Lung (tissue), 12 donors: ENCODE results near the gene B4GALT5. TPM values are rescaled to one million over a fixed set of nuclear protein-coding genes. Genes with fewer than 3 reads are reported as not detected.

Experiments used
- ATAC-seq: fragments of 200-7000 bp; cut with Tn5 transposase; one replicate; pipeline ENCODE4 v1.9.1; 2020; ENCODE audit warnings: moderate number of reproducible peaks; ENCODE audit not compliant: insufficient read depth, low FRiP score
- DNase-seq, 3 donors: peaks; one replicate each; pipeline ENCODE4 v3.0.0-alpha.2; 2013 to 2017
- H3K27ac ChIP-seq, 2 donors: one replicate each; pipeline ENCODE4 v1.5.1; 2013; ENCODE audit warnings: mild to moderate bottlenecking in 2 of 2, moderate library complexity in 2 of 2, control low read depth in 1 of 2, inconsistent platforms in 1 of 2, low read depth in 1 of 2, low read length in 1 of 2
- H3K27me3 ChIP-seq, 3 donors: one replicate each; pipeline ENCODE4 v1.5.1; 2013; ENCODE audit warnings: low read length in 2 of 3; ENCODE audit not compliant: control insufficient read depth in 3 of 3, insufficient read depth in 3 of 3
- H3K36me3 ChIP-seq, 4 donors: one replicate each; pipeline ENCODE4 v1.5.1; 2013; ENCODE audit warnings: low read length in 4 of 4, mild to moderate bottlenecking in 1 of 4, moderate library complexity in 1 of 4; ENCODE audit not compliant: control insufficient read depth in 4 of 4, insufficient read depth in 4 of 4
- H3K4me1 ChIP-seq, 5 donors: one replicate each; pipeline ENCODE4 v1.5.1; 2013; ENCODE audit warnings: low read length in 5 of 5, mild to moderate bottlenecking in 2 of 5, moderate library complexity in 1 of 5; ENCODE audit not compliant: control insufficient read depth in 5 of 5, insufficient read depth in 5 of 5
- H3K4me3 ChIP-seq: one replicate; pipeline ENCODE4 v1.5.1; 2013; ENCODE audit warnings: mild to moderate bottlenecking, control low read depth, moderate library complexity
- H3K9ac ChIP-seq, 2 donors: one replicate each; pipeline ENCODE4 v1.5.1; 2013; ENCODE audit warnings: low read length in 2 of 2, control low read depth in 1 of 2; ENCODE audit not compliant: insufficient read depth in 1 of 2
- H3K9me3 ChIP-seq, 4 donors: one replicate each; pipeline ENCODE4 v1.5.1; 2013; ENCODE audit warnings: low read length in 3 of 4, mild to moderate bottlenecking in 1 of 4, moderate library complexity in 1 of 4; ENCODE audit not compliant: control insufficient read depth in 4 of 4, insufficient read depth in 3 of 4
- CTCF ChIP-seq: IDR thresholded peaks from 2 replicates; pipeline ENCODE4 v1.5.1; 2012; ENCODE audit warnings: mild to moderate bottlenecking; ENCODE audit errors: control extremely low read depth, extremely low read depth
- WGBS, 2 donors: extraction: QIAGEN DNeasy Blood & Tissue Kit; methylation state at CpG; one replicate each; pipeline ENCODE4 v1.1.7; 2013; 5-methylcytosine and 5-hydroxymethylcytosine counted together
- polyA plus RNA-seq, 2 donors: library from polyadenylated mRNA; stranded (reverse); fragments of 200-250 nt; gene quantifications; one replicate each; pipeline ENCODE4 v1.2.1, GENCODE V29; 2013
- total RNA-seq, 2 donors: library from RNA; depleted of rRNA in 1 of 2; stranded (reverse); fragments of >200 nt in 1 of 2; gene quantifications; one replicate each; pipeline ENCODE4 v1.2.1, GENCODE V29; 2014 to 2021
- donor health status: control.
- donor health status: control.
- donor health status: Bipolar disorder and iron deficiency.
- donor health status: healthy.
- donor health status: DM: yes; HTN: yes; CAD: no.

The B4GALT5 gene
- total and polyA plus RNA-seq, 4 donors: 13.9 to 56.7 (median 41.9) TPM

GRCh38 chr20:49700411-49701185, 13.1 kb downstream of the B4GALT5 start:
- DNase-seq (no peak), ATAC-seq (no peak)
- H3K9ac ChIP-seq: no peak overlapping the region
- no peak overlapping the region for H3K4me3 ChIP-seq
- no peak for TF ChIP-seq CTCF
- 50 to 59% methylated on average over 7 of the region's 7 CpGs for WGBS, 2 donors
- H3K4me1 ChIP-seq: peaks cover 7 to 15% (median 8%) of the 10 kb centered on the region in 5 donors
- H3K9me3 ChIP-seq: no peaks in the 10 kb centered on the region
- H3K36me3 ChIP-seq: no peaks in the 10 kb centered on the region
- no peaks in the 10 kb centered on the region for H3K27me3 ChIP-seq
- H3K27ac ChIP-seq: no peak overlapping the region

- peaks cover 7 to 15% (median 8%) of the 10 kb centered on the region in 5 donors for H3K4me1 ChIP-seq
Measured at GRCh38 chr20:49699200-49699992, 14.3 kb downstream of the B4GALT5 start.

GRCh38 chr20:49698477-49698876, 15.2 kb downstream of the B4GALT5 start:
- DNase-seq (no peak), ATAC-seq (no peak)
- Histone ChIP-seq H3K4me1 (peaks cover 7 to 18% (median 8%) of the 10 kb centered on the region in 5 donors), H3K4me3 (no peak overlapping the region), H3K27me3 (no peaks in the 10 kb centered on the region), H3K9ac (no peak overlapping the region), H3K9me3 (no peaks in the 10 kb centered on the region), H3K36me3 (no peaks in the 10 kb centered on the region), H3K27ac (no peak overlapping the region)
- no peak for TF ChIP-seq CTCF
- WGBS, 2 donors: 61 to 82% methylated on average over 5 of the region's 5 CpGs

More at GRCh38 chr20:49699200-49699992, 14.3 kb downstream of the B4GALT5 start:
- Histone ChIP-seq H3K4me3 (no peak overlapping the region), H3K36me3 (no peaks in the 10 kb centered on the region), H3K9me3 (no peaks in the 10 kb centered on the region), H3K9ac (no peak overlapping the region), H3K27me3 (no peaks in the 10 kb centered on the region), H3K27ac (no peak overlapping the region)
- no peak for ATAC-seq
- no peak for DNase-seq
- WGBS, 2 donors: 54 to 71% methylated on average over 6 of the region's 6 CpGs
- TF ChIP-seq CTCF: no peak
